ENCODE data around the gene PCK1.

Gene PCK1

GRCh38 chr20:57615445-57615811 is 54.5 kb downstream of the PCK1 start:
- no peak overlapping the region for H4K8ac ChIP-seq (ENCODE audit: low read length)
- H3K36me3 ChIP-seq (ENCODE audit: control insufficient read depth in 1 of 2, insufficient read depth in 2 of 2, low read depth in 1 of 2, low read length in 2 of 2): no peaks in the 10 kb centered on the region
- H3K4me1 ChIP-seq (ENCODE audit: control insufficient read depth, insufficient read depth, low read depth, low read length): no peaks in the 10 kb centered on the region
- no peak for DNase-seq
- H3K79me1 ChIP-seq (replicated peaks; ENCODE audit: low read length, poor library complexity, severe bottlenecking): no peaks in the 10 kb centered on the region
- no peak overlapping the region for H3K14ac ChIP-seq (ENCODE audit: low read length in 2 of 2)
- no peak overlapping the region for H2BK15ac ChIP-seq (ENCODE audit: low read depth, poor library complexity, severe bottlenecking)
- H3K4ac ChIP-seq (ENCODE audit: low read depth in 1 of 2, low read length in 2 of 2): no peak overlapping the region
- no peak overlapping the region for H3K18ac ChIP-seq (ENCODE audit: low read depth in 1 of 2, low read length in 2 of 2)
- no peak overlapping the region for H3K9ac ChIP-seq (ENCODE audit: low read length)
- H3K9me3 ChIP-seq (ENCODE audit: control insufficient read depth, low read length): no peaks in the 10 kb centered on the region
- no peak overlapping the region for H2AFZ ChIP-seq (ENCODE audit: low read depth, low read length)
- no peak overlapping the region for H3K27ac ChIP-seq (ENCODE audit: low read length, poor library complexity, severe bottlenecking)
- H4K91ac ChIP-seq (ENCODE audit: low read length): no peak overlapping the region
- H2AK5ac ChIP-seq (ENCODE audit: low read length, severe bottlenecking): no peak overlapping the region
- no peak overlapping the region for H3K23ac ChIP-seq (ENCODE audit: low read length in 2 of 2)
- no peak overlapping the region for H2BK12ac ChIP-seq (ENCODE audit: low read length in 2 of 2)
- H3K4me3 ChIP-seq (ENCODE audit: insufficient read depth in 1 of 2, low read depth in 1 of 2, low read length in 2 of 2): no peak overlapping the region
- H2BK120ac ChIP-seq (ENCODE audit: low read depth, low read length): no peak overlapping the region
- 85% methylated on average over 6 of the region's 8 CpGs for WGBS
- no peak overlapping the region for H3K4me2 ChIP-seq (ENCODE audit: low read length, poor library complexity, severe bottlenecking)
- H3K27me3 ChIP-seq (ENCODE audit: control insufficient read depth in 1 of 2, insufficient read depth in 1 of 2, low read length in 2 of 2): peaks cover 14 to 70% of the 10 kb centered on the region in 2 experiments
- H2BK5ac ChIP-seq (ENCODE audit: low read depth, low read length, poor library complexity, severe bottlenecking): no peak overlapping the region

GRCh38 chr20:57616143-57616951 is 55.4 kb downstream of the PCK1 start:
- H2BK120ac ChIP-seq (ENCODE audit: low read depth, low read length): no peak overlapping the region
- H3K23ac ChIP-seq (ENCODE audit: low read length in 2 of 2): no peak overlapping the region
- H3K9me3 ChIP-seq (ENCODE audit: control insufficient read depth, low read length): no peaks in the 10 kb centered on the region
- peaks cover 9 to 71% of the 10 kb centered on the region in 2 experiments for H3K27me3 ChIP-seq (ENCODE audit: control insufficient read depth in 1 of 2, insufficient read depth in 1 of 2, low read length in 2 of 2)
- H3K4me3 ChIP-seq (ENCODE audit: insufficient read depth in 1 of 2, low read depth in 1 of 2, low read length in 2 of 2): no peak overlapping the region
- no peak overlapping the region for H2AK5ac ChIP-seq (ENCODE audit: low read length, severe bottlenecking)
- H3K18ac ChIP-seq (ENCODE audit: low read depth in 1 of 2, low read length in 2 of 2): no peak overlapping the region
- H4K91ac ChIP-seq (ENCODE audit: low read length): no peak overlapping the region
- H3K79me1 ChIP-seq (replicated peaks; ENCODE audit: low read length, poor library complexity, severe bottlenecking): no peaks in the 10 kb centered on the region
- no peak overlapping the region for H2BK5ac ChIP-seq (ENCODE audit: low read depth, low read length, poor library complexity, severe bottlenecking)
- no peaks in the 10 kb centered on the region for H3K4me1 ChIP-seq (ENCODE audit: control insufficient read depth, insufficient read depth, low read depth, low read length)
- no peak overlapping the region for H4K8ac ChIP-seq (ENCODE audit: low read length)
- no peak overlapping the region for H3K9ac ChIP-seq (ENCODE audit: low read length)
- WGBS: 73% methylated on average over 19 of the region's 20 CpGs
- H3K27ac ChIP-seq (ENCODE audit: low read length, poor library complexity, severe bottlenecking): no peak overlapping the region
- H3K14ac ChIP-seq (ENCODE audit: low read length in 2 of 2): no peak overlapping the region
- no peak overlapping the region for H3K4me2 ChIP-seq (ENCODE audit: low read length, poor library complexity, severe bottlenecking)
- H2BK12ac ChIP-seq (ENCODE audit: low read length in 2 of 2): no peak overlapping the region
- no peak overlapping the region for H3K4ac ChIP-seq (ENCODE audit: low read depth in 1 of 2, low read length in 2 of 2)
- no peaks in the 10 kb centered on the region for H3K36me3 ChIP-seq (ENCODE audit: control insufficient read depth in 1 of 2, insufficient read depth in 2 of 2, low read depth in 1 of 2, low read length in 2 of 2)
- no peak overlapping the region for H2AFZ ChIP-seq (ENCODE audit: low read depth, low read length)
- DNase-seq: no peak
- H2BK15ac ChIP-seq (ENCODE audit: low read depth, poor library complexity, severe bottlenecking): no peak overlapping the region

DNA sequence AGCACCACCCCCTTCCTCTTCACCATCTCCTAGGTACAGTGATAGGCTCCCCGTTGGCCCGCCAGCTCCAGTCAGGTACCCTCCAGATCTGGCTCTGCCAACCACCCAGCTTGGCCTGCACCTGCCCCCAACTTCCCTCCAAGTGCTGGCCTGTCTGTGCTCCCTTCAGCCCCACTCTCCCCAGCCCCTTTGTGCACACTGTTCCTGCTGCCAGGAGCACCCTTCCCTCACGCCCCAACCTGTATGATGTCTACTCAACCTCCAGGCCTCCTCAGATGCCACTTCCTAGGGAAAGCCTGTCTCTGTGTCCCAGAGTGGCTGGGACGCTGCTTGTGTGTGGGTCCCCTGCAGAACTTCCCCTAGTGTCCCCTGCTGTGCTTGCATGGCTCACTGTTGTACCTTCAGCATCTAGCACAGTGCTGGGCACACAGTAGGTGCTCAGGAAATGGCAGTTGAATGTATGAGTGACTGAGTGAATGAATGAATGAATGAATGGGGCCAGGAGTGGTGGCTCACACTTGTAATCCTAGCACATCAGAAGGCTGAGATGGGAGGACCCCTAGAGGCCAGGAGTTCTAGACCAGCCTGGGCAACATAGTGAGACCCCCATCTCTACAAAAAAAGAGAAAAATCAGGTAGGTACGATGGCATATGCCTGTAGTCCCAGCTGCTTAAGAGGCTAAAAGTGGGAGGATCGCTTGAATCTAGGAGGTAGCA is 56.3 kb downstream of the PCK1 start:
- Histone ChIP-seq H3K4me3 (ENCODE audit: insufficient read depth in 1 of 2, low read depth in 1 of 2, low read length in 2 of 2) (no peak overlapping the region), H2AFZ (ENCODE audit: low read depth, low read length) (no peak overlapping the region), H2BK15ac (ENCODE audit: low read depth, poor library complexity, severe bottlenecking) (no peak overlapping the region), H3K4ac (ENCODE audit: low read depth in 1 of 2, low read length in 2 of 2) (no peak overlapping the region), H2AK5ac (ENCODE audit: low read length, severe bottlenecking) (no peak overlapping the region), H3K4me2 (ENCODE audit: low read length, poor library complexity, severe bottlenecking) (no peak overlapping the region), H3K36me3 (ENCODE audit: control insufficient read depth in 1 of 2, insufficient read depth in 2 of 2, low read depth in 1 of 2, low read length in 2 of 2) (no peaks in the 10 kb centered on the region), H3K27ac (ENCODE audit: low read length, poor library complexity, severe bottlenecking) (no peak overlapping the region), H4K91ac (ENCODE audit: low read length) (no peak overlapping the region), H4K8ac (ENCODE audit: low read length) (no peak overlapping the region), H2BK12ac (ENCODE audit: low read length in 2 of 2) (no peak overlapping the region), H2BK120ac (ENCODE audit: low read depth, low read length) (no peak overlapping the region), H3K4me1 (ENCODE audit: control insufficient read depth, insufficient read depth, low read depth, low read length) (no peaks in the 10 kb centered on the region), H3K27me3 (ENCODE audit: control insufficient read depth in 1 of 2, insufficient read depth in 1 of 2, low read length in 2 of 2) (peaks cover 9 to 71% of the 10 kb centered on the region in 2 experiments), H3K9me3 (ENCODE audit: control insufficient read depth, low read length) (no peaks in the 10 kb centered on the region), H3K9ac (ENCODE audit: low read length) (no peak overlapping the region), H3K79me1 (replicated peaks; ENCODE audit: low read length, poor library complexity, severe bottlenecking) (no peaks in the 10 kb centered on the region), H3K18ac (ENCODE audit: low read depth in 1 of 2, low read length in 2 of 2) (no peak overlapping the region), H3K23ac (ENCODE audit: low read length in 2 of 2) (no peak overlapping the region), H3K14ac (ENCODE audit: low read length in 2 of 2) (no peak overlapping the region), H2BK5ac (ENCODE audit: low read depth, low read length, poor library complexity, severe bottlenecking) (no peak overlapping the region)
- WGBS: 87% methylated on average over 6 of the region's 6 CpGs
- no peak for DNase-seq

Data from mesenchymal stem cell (in vitro differentiated cells and primary cell).